ENCODE data around the gene COPS7B. TPM values are rescaled to one million over a fixed set of nuclear protein-coding genes. Genes with fewer than 3 reads are reported as not detected.
A peak's percentile ranks its signal among the peaks of the same experiment; 100 is the strongest.

COPS7B gene
- polyA plus RNA-seq, 3 donors, result 9.5 to 38.8 (median 11.9) TPM

DNA sequence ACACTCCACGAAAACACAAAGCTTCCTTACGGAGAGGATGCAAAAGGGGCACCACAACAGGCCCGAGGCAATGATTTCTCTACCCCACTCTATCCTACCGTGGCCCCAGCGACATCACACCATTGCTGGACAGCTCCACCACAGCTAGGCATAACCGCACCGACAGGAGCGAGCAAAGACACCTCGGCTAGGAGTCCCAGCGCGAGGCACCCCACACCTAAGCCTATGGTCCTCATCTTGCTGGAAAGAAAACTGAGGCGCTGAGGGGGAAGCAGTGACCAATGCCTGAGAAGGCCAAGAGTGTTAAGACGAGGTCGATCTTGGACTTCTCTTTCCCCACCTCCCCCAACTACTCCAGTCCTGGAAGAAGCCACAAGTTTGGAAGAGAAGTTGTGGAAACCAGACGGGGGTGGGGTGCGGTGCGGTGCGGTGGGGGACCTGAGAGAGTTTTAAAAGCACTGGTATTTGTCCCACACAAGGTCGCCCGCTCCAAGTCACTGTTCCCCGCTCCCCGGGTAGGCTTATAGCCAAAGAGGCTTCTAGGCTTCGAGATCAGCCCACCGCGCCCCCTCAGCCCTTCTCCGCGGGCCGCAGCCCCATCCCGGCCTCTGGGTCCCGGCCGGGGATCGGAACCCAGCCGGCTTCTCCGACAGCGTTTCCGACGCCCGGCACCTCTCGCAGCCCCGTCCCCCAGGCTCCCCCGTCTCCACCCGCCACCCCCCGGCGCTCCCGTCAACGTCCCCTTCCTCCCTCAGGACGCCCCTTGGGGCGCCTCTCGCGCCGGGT lies 5.9 kb upstream of the COPS7B start:
- Histone ChIP-seq H4K20me1 (ENCODE audit: insufficient read depth, low read length) (peaks cover 8% of the 10 kb centered on the region), H3K9ac (ENCODE audit: insufficient read depth, low read length, poor library complexity, severe bottlenecking) (peak overlapping the region; percentile 75), H3K9me3 (replicated peaks in 1 of 2; ENCODE audit: control insufficient read depth in 1 of 2, insufficient read depth in 1 of 2, low read length in 2 of 2) (no peaks in the 10 kb centered on the region), H3K79me2 (ENCODE audit: insufficient read depth, low read length) (peaks cover 69% of the 10 kb centered on the region), H2AFZ (ENCODE audit: insufficient read depth, low read depth, low read length, poor library complexity, severe bottlenecking) (peak overlapping the region; percentile 84), H3K4me3 (replicated peaks in 1 of 3; ENCODE audit: low read depth in 2 of 3, low read length in 3 of 3) (peak overlapping the region; percentile 81 to 97 (median 94)), H3K36me3 (replicated peaks in 1 of 2; ENCODE audit: control insufficient read depth in 1 of 2, insufficient read depth in 2 of 2, low read length in 2 of 2) (peaks cover 0 to 6% of the 10 kb centered on the region in 2 donors), H3K27ac (ENCODE audit: low read depth in 1 of 2, low read length in 2 of 2) (peak overlapping the region in 1 of 2 donors; percentile 86), H3K4me1 (ENCODE audit: control insufficient read depth in 1 of 2, insufficient read depth in 2 of 2, low read length in 2 of 2) (peaks cover 18 to 29% of the 10 kb centered on the region in 2 donors), H3K27me3 (ENCODE audit: control insufficient read depth in 2 of 2, insufficient read depth in 2 of 2, low read length in 2 of 2) (peaks cover 0 to 9% of the 10 kb centered on the region in 2 donors), H3K4me2 (replicated peaks; ENCODE audit: extremely low read depth, low read length, poor library complexity, severe bottlenecking) (peak overlapping the region; percentile 80)
- Mint-ChIP-seq H3K27ac (peak overlapping the region in 2 of 7 donors; percentile 50 to 93), H3K36me3 (peaks cover 4 to 5% of the 10 kb centered on the region in 2 donors), H3K9me3 (peaks cover 0 to 3% (median 0%) of the 10 kb centered on the region in 7 donors), H3K4me3 (peak overlapping the region; percentile 97 to 98), H3K27me3 (ENCODE audit: low read depth in 3 of 3) (peaks cover 4 to 13% (median 7%) of the 10 kb centered on the region in 3 donors), H3K4me1 (peaks cover 29% of the 10 kb centered on the region)
- WGBS (ENCODE audit: insufficient coverage), result 11% methylated on average over 36 of the region's 51 CpGs
- intact Hi-C loops (cut with micrococcal nuclease), result loop anchor here (5.0 to 10.0 kb wide), 6 partner anchors 73 to 318 kb away; partner anchors contain the start of genes PTMA (in 2 of the 2) and NCL (in 1 of the 2)
- no peak for DNase-seq
- TF ChIP-seq CTCF (IDR thresholded peaks at IDR 0.05), result no peak

- peak; percentile 95 to 96 (median 95) for DNase-seq
- Histone ChIP-seq H3K4me1 (ENCODE audit: control insufficient read depth in 1 of 2, insufficient read depth in 2 of 2, low read length in 2 of 2) (peaks cover 24 to 37% of the 10 kb centered on the region in 2 donors), H3K4me3 (replicated peaks in 1 of 3; ENCODE audit: low read depth in 2 of 3, low read length in 3 of 3) (peak within 1 kb of the TSS; percentile 81 to 97 (median 94)), H3K36me3 (replicated peaks in 1 of 2; ENCODE audit: control insufficient read depth in 1 of 2, insufficient read depth in 2 of 2, low read length in 2 of 2) (peaks cover 0 to 6% of the 10 kb centered on the region in 2 donors), H2AFZ (ENCODE audit: insufficient read depth, low read depth, low read length, poor library complexity, severe bottlenecking) (peak within 1 kb of the TSS; percentile 84), H3K27me3 (ENCODE audit: control insufficient read depth in 2 of 2, insufficient read depth in 2 of 2, low read length in 2 of 2) (peaks cover 0 to 9% of the 10 kb centered on the region in 2 donors), H4K20me1 (ENCODE audit: insufficient read depth, low read length) (peaks cover 8% of the 10 kb centered on the region), H3K9ac (ENCODE audit: insufficient read depth, low read length, poor library complexity, severe bottlenecking) (peak within 1 kb of the TSS; percentile 75), H3K9me3 (replicated peaks in 1 of 2; ENCODE audit: control insufficient read depth in 1 of 2, insufficient read depth in 1 of 2, low read length in 2 of 2) (no peaks in the 10 kb centered on the region), H3K79me2 (ENCODE audit: insufficient read depth, low read length) (peaks cover 73% of the 10 kb centered on the region), H3K4me2 (replicated peaks; ENCODE audit: extremely low read depth, low read length, poor library complexity, severe bottlenecking) (peak within 1 kb of the TSS; percentile 80), H3K27ac (ENCODE audit: low read depth in 1 of 2, low read length in 2 of 2) (peak within 1 kb of the TSS; percentile 33 to 86)
- Mint-ChIP-seq H3K9me3 (peaks cover 0 to 3% (median 0%) of the 10 kb centered on the region in 7 donors), H3K27ac (peak within 1 kb of the TSS; percentile 93 to 98 (median 97)), H3K4me1 (peaks cover 37% of the 10 kb centered on the region), H3K4me3 (peak within 1 kb of the TSS; percentile 97 to 98), H3K27me3 (ENCODE audit: low read depth in 3 of 3) (peaks cover 4 to 13% (median 7%) of the 10 kb centered on the region in 3 donors), H3K36me3 (peaks cover 3 to 5% of the 10 kb centered on the region in 2 donors)
- TF ChIP-seq CTCF (IDR thresholded peaks at IDR 0.05), result no peak
- 1% methylated on average over 58 of the region's 67 CpGs for WGBS (ENCODE audit: insufficient coverage)
- intact Hi-C loops (cut with micrococcal nuclease), result loop anchor here (5.0 to 10.0 kb wide), 6 partner anchors 74 to 319 kb away; partner anchors contain the start of genes PTMA (in 2 of the 2) and NCL (in 1 of the 2)
Measured at GRCh38 chr2:231780909-231781797, 5.1 kb upstream of the COPS7B start, which contains the start of gene PDE6D. Gene PDE6D, minus strand, starts transcription at chr2:231781282. Its CDS starts 168 bp downstream, at chr2:231781114.

Data from CD14-positive monocyte (primary cell).